Right ventricle myocardium inferior (tissue), 1 donor: ENCODE results near the gene PRELID2. TPM values are rescaled to one million over a fixed set of nuclear protein-coding genes. Genes with fewer than 3 reads are reported as not detected.
"Not testable (repeated sequence)": the region's sequence is repeated elsewhere in the genome, so short reads cannot be mapped to it uniquely, and the experiment has no call there.

Experiments
- ATAC-seq: fragments of 200-7000 bp; cut with Tn5 transposase; one replicate; pipeline ENCODE4 v1.9.1; 2020; ENCODE audit warnings: mild to moderate bottlenecking, moderate library complexity
- DNase-seq: peaks from one replicate; pipeline ENCODE4 v3.0.0; 2021; ENCODE audit errors: missing footprints
- intact Hi-C: fragments of 100-400 bp; cut with DNase I; formaldehyde crosslinking; loops from one replicate; pipeline ENCODE4 v1.11.0; 2022
- long read RNA-seq: library from polyadenylated mRNA; unstranded; transcript quantifications from one replicate; pipeline ENCODE4 v2.0.0, GENCODE V29; 2021
- total RNA-seq: library from RNA; stranded (reverse); fragmentation: NEBNext Ultra II Directional; extraction: Animal tissue kit (Norgen Biotek cat#: 25700); gene quantifications from one replicate; pipeline ENCODE4 v1.2.1, GENCODE V29; 2021
- donor health status: DM: no; HTN: yes; CAD: no; lungs with severe emphysema.

The PRELID2 gene
- total RNA-seq: 33.2 TPM
- long read RNA-seq: 0 reads

DNA sequence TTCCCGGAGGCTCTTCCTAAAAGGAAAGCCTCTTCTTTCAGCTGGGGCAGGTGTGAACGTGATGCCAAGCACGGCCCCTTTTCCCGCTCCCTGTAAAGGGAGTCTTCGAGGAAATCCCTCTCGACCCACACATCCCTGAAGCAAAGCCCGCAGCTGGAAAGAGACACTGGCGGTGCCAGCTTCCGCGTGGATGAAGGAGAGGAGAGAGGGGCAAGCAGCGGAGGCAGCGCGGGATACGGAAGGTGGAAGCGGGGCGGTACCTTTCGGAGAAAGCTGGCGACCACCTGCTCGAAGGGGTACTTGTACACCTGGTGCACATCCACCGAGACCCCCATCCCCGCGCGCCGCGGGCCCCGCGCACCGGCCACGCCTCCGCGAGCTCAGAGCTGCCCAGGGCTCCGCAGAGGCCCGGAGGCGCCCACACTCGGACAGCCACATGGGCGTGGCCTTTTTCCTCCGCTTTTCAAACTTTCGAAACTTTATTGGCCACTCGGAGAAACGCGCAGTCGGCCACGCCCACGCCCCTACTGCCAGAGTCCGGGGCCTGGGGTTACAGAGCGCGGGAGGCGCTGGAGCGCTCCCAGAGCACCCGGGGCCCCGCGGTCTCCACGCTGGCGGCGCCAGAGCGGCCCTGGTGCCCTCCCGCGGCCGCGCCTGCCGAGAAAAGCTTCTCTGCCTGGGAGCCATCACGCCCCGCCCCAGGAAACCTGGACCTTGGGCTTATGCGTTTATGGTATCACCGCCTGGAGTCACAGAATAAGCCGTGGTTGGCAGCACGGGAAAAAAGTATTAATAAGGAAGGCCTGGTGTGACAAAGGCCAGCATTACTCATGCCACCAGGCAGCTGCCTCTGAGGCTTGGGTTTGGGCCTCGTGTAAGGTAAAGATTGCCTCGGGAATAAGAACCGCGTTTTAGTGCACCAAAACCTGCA is at the start of gene PRELID2:
TSS of gene PRELID2 (minus strand) at position 426 of the 931 bp plus-strand sequence. CDS start at position 335, 91 bp downstream.
- DNase-seq (peak; percentile 94), ATAC-seq (peak; percentile 92)
- intact Hi-C loops: loop anchor here (5.0 kb wide), 1 partner anchor 212 kb away; no protein-coding TSS in a partner anchor

DNA sequence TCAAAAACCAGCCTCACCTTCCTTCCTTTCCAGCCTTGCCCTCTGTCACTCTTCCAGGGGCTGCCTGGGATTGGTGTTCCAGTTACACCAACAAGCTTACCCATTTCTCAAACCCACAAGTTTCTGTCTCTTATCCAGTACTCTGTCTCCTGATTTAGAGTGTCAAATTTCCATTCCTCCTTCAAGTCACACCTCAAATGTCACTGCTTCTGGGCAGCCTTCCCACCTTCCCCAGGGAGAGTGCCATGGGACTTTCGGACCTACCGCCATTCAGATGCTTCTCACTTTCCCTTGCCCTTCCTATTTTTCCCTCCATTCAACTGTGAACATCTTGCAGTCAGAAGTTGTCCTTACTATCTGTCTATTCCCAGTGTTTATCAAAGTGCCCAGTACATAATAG is 39.6 kb upstream of the PRELID2 start:
- intact Hi-C loops: loop anchor here (5.0 kb wide), 1 partner anchor 167 kb away; no protein-coding TSS in a partner anchor
- DNase-seq (no peak), ATAC-seq (no peak)

DNA sequence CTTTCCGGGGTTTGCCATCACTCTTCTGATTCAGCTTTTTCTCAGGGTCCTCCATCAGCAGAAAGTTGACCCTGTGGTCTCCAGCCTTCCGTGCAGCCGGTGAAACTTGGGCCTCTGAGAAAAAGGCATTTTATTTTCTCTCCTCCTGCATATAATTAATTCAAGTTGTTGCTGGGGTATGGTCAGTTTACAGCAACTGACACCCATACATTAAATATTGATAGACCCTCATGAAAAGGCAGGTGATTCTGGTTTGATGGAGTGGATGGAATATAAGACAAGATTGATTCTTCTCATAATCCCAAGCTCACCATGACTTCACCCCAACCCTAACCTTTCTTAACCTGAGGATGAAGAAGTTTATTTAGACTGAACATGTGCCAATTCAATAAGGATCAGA is 37.8 kb upstream of the PRELID2 start, which contains the start of gene GRXCR2:
TSS of gene GRXCR2 (minus strand) at position 101 of the 400 bp plus-strand sequence. CDS start at position 55, 46 bp downstream.
- intact Hi-C loops: no loop called here
- ATAC-seq (no peak), DNase-seq (no peak)

DNA sequence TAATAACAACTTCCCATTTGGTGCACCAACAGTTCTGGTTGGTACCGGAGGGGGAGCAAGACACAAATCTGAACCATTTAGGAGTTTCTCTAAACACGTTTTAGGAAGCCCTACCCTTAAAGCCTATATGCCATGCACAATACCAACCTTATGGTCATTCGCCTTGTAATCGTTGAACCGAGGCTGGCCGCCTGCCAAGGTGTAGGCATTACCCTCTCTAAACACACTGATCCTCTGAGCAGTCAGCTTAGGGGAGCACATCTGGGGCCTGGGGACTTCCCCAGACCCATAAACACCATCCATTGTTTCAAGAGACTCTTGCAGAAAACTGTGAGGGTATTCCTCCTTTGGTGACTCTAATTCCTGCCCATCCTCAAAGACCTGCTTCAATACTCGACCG is 37.3 kb upstream of the PRELID2 start:
- DNase-seq (peak; percentile 63), ATAC-seq (peak; percentile 26)
- intact Hi-C loops: no loop called here

DNA sequence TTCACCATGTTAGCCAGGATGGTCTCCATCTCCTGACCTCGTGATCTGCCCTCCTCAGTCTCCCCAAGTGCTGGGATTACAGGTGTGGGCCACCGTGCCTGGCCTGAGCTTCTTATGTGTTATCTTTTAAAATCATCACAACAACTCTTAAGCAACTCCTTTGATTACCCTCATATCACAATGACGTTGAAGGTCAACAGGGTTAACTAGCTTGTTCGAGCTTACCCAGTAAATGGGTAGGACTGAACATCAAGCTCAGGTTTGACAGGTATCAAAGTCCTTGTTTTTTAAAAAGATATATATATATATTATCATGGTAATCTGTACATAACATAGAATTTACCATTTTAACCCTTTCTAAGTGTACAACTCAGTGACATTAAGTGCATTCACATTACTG is 34.6 kb upstream of the PRELID2 start:
- no peak for DNase-seq
- intact Hi-C loops: no loop called here
- no peak for ATAC-seq

DNA sequence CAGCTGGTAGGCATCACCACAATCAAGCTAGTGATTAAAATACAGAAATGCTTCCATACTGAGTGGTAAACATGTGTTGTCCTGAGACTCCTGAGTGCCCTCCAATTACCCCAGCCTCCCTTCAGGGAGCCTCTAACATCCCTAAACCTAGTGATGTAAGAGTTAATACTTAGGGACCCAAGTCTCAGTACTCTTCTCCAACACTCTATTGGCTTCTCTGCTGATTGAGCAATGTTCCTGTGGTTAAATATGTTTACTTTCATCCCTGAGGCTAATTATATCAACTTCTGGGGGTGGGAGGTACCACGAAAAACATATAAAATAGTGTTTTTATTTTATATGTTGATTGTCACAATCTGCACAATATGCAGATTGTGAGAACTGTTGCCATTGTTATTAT is 32.7 kb upstream of the PRELID2 start:
- no peak for ATAC-seq
- intact Hi-C loops: no loop called here
- DNase-seq: no peak

DNA sequence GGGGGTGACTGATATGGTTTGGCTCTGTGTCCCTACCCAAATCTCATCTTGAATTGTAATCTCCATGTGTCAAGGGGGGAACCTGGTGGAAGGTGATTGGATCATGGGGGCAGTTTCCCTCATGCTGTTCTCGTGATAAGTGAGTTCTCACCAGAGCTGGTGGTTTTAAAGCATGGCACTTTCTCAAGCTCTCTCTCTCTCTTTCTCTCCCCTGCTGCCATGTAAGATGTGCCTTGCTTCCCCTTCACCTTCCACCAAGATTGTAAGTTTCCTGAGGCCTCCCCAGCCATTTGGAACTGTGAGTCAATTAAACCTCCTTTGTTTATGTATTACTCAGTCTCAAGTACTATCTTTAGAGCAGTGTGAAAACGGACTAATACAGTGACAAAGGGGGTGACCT is 29.3 kb upstream of the PRELID2 start:
- ATAC-seq, intact Hi-C loops, DNase-seq: not testable (repeated sequence)

DNA sequence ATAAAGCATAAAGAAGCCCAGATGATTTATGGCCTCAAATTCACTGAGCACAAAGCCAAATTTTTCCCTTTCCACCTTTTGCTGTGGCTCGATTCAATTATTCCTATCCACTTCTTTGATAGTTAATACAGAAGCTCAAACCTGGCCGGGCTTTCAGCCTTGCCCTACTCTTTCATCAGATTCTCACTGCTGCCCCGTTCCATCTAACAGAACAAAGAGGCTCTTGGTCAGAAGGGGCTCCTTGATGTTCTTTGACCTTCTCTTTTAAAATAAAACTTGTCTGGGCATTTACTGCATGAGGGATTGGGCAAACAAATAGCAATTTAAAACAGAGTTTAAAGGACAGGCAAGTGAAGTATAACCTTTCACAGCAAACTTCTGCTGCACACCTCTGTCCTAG is 27.9 kb upstream of the PRELID2 start:
- ATAC-seq (no peak), DNase-seq (no peak)
- intact Hi-C loops: no loop called here

DNA sequence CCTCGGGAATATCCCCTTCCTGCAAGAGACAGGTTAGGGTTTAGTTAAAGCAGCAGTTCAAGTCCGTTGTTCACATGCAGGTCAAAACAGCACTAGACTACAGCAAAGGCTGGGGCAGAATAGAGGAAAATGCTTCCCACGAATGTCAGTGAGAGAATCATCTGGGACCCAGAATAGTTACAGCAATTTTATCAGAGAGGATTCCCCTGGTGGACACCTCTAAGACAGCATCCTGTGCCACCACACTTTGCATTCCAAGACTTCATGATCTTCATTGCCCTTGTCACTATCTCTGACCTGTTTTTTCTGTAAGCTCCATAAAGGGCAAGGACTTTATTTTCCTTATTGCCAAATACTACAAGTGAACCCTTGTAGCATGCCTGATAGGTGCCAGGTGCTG is 24.8 kb upstream of the PRELID2 start:
- intact Hi-C loops: no loop called here
- ATAC-seq (no peak), DNase-seq (no peak)

DNA sequence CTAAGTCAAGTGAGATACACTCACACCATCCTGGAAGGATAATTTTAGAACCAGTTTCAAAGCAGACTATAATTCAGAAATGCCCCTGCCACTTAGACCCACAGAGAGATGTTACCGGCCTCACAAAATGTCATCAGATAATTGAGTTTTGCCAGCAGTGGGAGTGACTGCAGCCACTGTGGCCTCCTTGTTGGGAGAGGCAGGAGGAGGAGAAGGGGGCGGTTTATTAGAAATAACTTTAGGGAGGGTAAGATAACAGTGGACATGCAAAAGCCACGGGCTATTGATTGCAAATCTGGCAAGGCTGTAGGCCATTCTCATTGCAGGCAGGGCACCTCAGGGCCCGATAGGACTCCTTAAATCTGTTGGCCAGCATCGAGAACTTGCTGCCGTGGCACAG is 24.3 kb upstream of the PRELID2 start:
- DNase-seq (no peak), ATAC-seq (no peak)
- intact Hi-C loops: no loop called here

DNA sequence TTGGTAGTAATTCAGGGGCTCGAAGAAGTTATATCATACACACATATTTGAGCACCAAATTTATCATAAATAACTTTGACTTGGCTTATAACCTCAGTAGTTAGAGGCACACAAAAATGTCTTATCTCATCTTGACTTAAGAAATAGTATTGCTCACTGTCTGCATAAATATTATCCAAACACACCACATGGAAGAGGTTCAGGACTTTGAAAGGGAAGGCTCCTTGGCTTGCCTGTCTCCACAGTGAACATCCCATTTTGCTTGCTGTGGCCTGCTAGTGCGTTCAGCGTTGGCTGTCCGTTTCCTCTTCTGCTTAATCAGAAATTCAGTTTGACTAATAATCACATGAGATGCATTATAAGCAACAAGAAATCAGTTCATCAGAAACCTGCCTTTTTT is 23.8 kb upstream of the PRELID2 start:
- ATAC-seq (no peak), DNase-seq (no peak)
- intact Hi-C loops: no loop called here

DNA sequence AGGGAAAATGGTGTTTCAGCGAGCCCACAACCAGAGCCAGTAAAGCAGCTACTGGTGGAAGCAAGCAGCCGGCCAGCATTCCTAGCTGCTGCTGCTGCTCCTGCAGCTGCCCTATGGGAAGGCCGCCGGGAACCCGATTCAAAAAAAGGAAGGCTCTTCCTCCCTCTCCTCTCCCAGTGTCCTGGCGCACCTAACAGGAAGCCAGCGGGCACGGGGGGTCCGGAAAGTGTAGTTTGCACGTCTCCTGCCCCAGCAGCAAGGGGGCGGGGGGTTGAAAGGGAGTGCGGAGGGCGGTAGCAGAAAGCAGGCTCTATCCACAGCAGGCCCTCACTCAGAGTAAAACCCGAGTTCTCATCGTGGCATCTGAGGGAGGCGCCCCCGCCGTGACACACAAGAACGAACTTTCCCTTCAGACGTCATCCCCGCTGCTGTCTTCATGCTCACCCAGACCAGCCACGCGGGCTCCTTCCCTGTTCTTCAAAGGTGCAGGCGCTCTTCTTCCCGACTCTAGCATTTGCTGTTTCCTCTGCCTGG is 21.2 kb upstream of the PRELID2 start:
- peak; percentile 53 for ATAC-seq

DNA sequence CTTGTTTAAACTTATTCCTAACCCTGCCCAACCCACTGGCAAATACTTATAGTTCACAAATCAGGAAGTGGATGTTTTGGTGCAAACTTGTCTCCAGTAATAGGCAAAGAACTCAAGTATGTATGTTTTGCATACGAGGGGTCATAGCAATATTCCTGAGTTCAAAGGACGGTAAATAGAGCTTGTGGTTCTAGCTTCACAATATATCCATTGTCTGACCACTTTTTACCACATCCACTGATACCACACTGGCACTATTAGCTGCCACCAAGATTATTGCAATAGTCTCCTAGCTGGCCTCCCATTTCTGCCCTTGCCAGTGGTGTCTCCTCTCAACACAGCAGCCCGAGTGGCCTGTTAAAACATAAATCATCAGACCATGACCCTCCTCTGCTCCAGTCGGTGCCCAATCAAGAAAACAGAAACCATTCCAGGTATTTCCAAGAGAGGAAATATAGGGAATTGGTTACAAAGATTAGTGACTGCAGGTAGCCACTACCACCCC is 20.7 kb upstream of the PRELID2 start:
- intact Hi-C loops: no loop called here
- ATAC-seq (peak; percentile 10), DNase-seq (no peak)

More for the DNA sequence above, 21.2 kb upstream of the PRELID2 start:
- intact Hi-C loops: no loop called here
- DNase-seq: no peak

DNA sequence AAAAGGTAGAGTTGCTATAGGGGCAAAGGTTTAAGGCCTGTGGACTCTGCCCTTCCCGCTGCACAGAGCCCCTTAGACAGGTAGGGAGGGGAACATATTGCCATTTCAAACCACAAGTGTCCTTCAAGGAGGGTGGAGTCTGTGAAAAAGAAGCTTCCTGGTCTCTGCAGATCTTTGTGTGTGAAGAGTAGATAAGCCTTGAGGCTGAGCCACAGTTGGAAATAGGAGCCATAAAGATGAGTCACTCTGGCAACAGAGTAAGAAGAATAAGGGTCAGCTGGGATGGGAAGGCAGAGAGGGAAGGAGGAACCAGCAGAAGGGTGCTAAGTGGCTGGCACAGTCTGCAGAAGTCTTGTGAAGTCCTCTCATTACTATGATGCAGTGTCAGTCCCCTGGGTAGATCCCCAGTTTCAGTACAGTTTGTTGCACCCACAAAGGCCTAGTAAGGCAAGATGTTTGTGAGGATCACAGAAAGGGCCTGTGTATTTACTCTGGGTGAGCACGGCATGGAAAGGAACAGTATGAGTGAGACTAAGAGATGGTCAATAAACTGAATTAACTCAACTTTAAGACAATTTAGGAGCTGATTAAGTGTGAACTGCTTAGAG is 19.6 kb upstream of the PRELID2 start:
- ATAC-seq (peak; percentile 14), DNase-seq (no peak)
- intact Hi-C loops: no loop called here

DNA sequence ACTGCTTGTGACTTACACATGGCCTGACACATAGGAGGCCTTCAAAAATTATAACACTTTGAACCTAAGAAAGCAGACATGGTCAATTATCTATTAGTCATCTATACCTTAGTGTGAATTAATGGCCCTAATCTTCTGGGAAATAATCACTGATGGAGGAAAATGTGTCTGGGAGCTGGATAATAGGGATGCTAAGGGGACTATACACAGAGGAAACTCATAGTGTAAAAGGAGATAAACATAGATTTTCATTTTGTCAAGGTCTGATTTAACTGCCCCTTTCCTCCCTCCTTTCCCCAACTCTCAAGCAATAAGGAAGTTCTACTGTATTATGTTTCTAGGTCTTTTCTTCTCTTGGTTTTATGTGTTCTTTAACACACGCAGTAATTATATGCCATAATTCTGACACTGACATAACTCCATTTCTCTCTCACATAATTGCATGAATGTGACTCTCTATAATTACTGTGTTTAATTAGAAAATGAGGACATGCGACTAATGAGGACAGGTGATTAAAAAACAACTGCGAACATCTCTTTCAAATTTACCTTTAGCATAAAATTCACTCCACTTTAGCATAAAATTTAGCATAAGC is 18.7 kb upstream of the PRELID2 start:
- intact Hi-C loops: no loop called here
- no peak for DNase-seq
- ATAC-seq: no peak

DNA sequence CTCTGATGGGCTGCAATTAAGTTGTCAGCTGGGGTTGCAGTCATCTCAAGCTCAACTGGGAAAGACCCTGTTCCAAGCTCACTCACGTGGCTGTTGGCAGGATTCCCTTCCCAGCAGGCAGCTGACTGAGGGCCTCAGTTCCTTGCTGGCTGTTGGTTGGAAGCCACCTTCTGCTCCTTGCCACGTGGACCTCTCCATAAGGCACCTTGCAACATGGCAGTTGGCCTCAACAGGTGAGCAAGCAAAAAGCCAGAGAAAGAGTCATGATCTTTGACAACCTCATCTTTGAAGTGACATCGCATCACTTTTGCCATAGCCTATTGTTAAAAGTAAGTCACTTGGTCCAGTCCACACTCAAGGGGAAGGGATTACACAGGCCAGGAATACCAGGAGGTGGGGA is 17.8 kb upstream of the PRELID2 start:
- no peak for ATAC-seq
- intact Hi-C loops: no loop called here
- no peak for DNase-seq

DNA sequence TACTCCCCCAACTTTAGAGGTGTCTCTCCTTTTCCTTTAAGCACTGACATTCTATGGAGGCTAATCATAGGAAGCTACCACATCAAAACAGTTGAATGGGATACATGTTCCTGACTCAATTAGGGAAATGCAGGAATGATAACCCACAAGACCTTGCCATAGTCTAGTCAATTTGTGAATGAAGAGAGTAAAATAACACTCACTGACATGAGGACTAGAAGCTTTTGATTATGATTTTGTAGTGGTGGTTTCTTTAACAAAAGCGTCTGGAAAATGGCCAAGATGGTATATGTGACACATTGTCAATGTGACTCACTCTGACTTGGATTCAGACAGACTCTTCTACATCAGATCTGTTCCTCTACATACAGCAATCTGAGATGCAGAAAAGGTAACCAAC is 13.7 kb upstream of the PRELID2 start:
- intact Hi-C loops: no loop called here
- no peak for ATAC-seq

DNA sequence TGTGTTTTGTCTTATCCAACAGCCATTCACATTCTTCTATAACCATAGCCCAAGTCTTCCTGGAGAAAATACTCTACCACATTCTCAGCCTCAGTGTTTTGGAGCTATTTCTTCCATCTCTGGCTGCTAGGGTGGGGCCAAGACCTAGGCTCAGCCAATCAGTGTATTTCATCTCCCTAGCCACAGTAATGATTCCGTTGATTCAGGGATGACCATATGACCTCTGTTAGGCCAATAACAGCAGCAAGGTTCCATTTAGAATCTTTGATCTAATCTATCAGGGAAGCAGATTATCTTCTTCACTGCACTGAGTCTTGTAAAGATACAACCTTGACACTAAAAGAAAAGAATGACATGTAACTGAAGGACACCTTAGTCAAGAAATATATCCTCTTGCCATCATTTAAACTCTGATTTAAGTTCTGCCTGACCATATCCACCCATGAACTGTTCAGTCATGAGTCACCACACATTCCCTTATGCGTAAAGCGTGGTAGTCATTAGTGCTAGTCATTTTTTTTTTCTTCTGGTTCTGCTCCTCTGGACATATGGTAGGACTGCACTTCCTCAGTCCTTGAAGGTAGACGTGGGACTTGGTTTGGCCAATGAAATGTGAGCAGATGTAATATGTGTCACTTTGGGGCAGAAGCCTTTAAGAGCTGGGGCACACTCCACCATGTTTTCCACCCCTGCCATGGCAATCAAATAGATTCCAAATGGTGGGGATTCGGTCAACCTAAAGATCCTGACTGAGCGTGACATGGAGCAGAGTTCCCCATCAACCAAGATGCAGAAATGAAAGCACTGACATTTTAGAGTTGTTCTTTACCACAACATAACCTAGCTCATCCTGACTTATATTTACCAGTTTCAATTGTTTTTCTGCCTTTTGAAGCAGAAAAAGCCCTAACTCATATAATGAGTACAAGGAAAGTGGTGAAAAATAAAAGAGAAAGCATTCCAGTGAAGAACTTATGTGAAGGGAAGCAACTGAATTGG is 12.7 kb upstream of the PRELID2 start:
- DNase-seq (no peak), ATAC-seq (no peak)
- intact Hi-C loops: no loop called here

More for the DNA sequence above, 13.7 kb upstream of the PRELID2 start:
- DNase-seq: no peak
